GM19238 (cell line): Measurements from ENCODE around the gene DIAPH3.

Experiments
- DNase-seq: peaks from one replicate; pipeline ENCODE4 v3.0.0; 2011; ENCODE audit warnings: low spot score; ENCODE audit not compliant: insufficient read length

The DIAPH3 gene

GRCh38 chr13:59873856-59874255 is 289.9 kb downstream of the DIAPH3 start:
- no peak for DNase-seq

DNA sequence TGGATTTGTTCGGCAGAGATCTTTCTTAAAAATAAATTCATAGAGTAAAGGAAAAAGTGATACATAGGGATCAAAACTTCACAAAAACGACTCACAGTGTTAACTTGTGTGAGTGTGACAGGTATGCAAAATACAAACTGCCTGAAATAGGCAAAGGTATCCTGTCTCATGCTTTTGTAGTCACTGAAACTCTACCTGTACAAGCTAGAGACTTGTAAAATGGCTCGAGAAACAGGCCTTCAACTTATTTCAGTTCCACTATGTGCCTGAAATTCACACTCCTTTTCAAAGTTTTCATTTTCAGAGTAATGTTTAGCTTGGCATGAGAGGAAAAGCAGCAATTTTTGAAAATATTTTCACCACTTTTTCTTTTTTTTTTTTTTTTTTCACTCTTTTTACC is 290.4 kb downstream of the DIAPH3 start:
- no peak for DNase-seq

- no peak for DNase-seq
Observed at GRCh38 chr13:59867867-59868266, 295.9 kb downstream of the DIAPH3 start.

- DNase-seq: no peak
Observed at GRCh38 chr13:59865398-59865797, 298.3 kb downstream of the DIAPH3 start.

- no peak for DNase-seq
Observed at GRCh38 chr13:59863621-59864020, 300.1 kb downstream of the DIAPH3 start.

DNA sequence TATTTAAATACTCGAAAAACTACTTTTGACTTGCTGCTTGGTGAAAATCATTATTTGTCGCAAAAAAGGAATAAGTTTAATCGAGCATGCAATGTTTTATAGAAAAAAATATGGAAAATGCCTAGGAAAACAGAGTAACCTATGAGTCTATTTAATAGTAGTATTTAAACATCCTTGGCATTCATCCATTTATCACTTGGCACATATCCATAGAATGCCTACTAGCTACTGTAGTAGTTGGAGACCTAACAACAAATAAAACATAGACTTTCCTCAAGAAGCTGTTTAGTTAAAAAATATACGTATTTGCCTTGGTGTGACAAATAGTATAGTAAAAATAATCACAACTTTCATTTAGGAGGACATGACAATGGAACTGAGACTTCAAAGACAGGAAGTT is 302.1 kb downstream of the DIAPH3 start:
- no peak for DNase-seq

DNA sequence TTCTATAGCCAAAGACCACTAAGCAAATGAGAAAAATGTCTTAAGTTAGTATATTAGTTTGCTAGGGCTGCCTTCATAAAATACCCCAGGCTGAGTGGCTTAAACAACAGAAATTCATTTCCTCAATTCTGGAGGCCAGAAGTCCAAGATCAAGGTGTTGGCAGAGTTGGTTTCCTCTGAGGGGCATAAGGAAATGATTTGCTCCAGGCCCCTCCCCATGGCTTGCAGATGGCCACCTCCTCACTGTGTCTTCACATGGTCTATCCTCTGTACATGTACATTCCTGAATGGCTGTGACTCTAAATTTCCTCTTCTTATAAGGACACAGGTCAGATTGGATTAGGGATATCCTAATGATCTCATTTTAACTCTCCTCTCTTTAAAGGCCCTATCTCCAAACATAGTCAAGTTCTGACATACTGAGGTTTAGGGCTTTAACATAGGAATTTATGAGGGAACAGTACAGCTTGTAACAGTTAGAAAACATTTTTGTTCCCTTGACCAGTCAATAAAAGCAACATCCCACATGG is 307.4 kb downstream of the DIAPH3 start:
- no peak for DNase-seq

GRCh38 chr13:59846845-59847620 is 316.7 kb downstream of the DIAPH3 start:
- DNase-seq: no peak

- no peak for DNase-seq
Observed at GRCh38 chr13:59843040-59843439, 320.7 kb downstream of the DIAPH3 start.

- no peak for DNase-seq
Observed at GRCh38 chr13:59842507-59842906, 321.2 kb downstream of the DIAPH3 start.

- no peak for DNase-seq
Observed at GRCh38 chr13:59839186-59839585, 324.5 kb downstream of the DIAPH3 start.

- no peak for DNase-seq
Observed at GRCh38 chr13:59837101-59837500, 326.6 kb downstream of the DIAPH3 start.

DNA sequence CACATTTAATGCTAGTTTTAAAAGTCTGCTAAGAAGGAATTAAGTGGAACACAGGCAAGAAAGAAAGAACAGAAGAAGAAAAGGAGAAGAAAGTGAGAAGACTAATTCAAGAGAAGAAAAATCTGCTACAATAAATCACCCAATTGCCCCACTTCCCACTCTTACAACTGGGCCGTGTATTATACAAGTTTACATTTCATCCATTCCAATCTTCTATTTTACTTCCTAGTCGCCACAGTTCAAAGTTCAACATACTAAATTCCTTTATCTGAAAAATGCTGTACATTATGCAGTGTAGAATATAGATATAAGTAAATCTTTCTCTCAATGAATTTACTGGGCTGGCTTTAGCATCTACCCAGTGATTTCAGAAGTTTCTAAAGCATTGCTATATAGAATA is 328.2 kb downstream of the DIAPH3 start:
- DNase-seq: no peak

GRCh38 chr13:59834801-59835200 is 328.9 kb downstream of the DIAPH3 start:
- no peak for DNase-seq

DNA sequence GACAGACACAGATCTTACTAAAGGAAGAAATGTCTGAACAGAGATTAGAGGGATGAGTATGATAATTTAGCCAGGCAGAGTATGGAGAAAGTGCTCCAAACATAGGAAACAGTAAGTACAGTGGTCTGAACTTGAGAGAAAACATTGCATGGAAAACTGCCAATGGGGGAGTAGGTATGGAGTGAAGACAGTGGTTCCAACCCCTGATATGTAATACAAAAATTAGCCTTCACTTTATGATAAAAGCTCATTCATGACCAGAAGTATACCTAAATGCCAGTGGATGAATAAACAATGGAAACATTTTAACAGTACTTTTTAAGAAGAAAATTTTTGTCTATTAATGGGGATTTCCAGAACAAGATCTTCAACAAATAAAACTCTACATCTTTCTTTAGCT is 334.0 kb downstream of the DIAPH3 start:
- no peak for DNase-seq

- no peak for DNase-seq
Observed at GRCh38 chr13:59823486-59823885, 340.2 kb downstream of the DIAPH3 start.

- no peak for DNase-seq
Observed at GRCh38 chr13:59809564-59809963, 354.2 kb downstream of the DIAPH3 start.

- no peak for DNase-seq
Observed at GRCh38 chr13:59806801-59807200, 356.9 kb downstream of the DIAPH3 start.

- no peak for DNase-seq
Observed at GRCh38 chr13:59801107-59801880, 362.4 kb downstream of the DIAPH3 start.

DNA sequence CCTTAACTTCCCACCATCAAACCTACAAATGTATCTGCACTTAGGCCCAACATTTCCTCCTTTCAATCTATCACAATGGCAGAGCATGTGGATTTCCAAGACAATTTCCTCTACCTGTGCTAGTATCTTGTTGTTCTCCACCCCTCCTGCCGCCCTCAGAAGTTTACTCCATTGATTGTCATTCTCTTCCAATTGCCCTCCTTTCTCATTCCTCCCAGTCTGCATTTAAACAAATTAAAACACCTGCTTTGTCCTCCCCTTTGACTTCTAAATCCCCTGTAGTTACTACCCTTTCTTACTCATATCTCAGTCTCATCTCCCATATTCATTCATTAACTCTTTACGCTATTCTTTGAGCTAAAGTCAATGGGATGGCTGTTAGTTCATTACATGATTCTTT is 370.6 kb downstream of the DIAPH3 start:
- DNase-seq: no peak

DNA sequence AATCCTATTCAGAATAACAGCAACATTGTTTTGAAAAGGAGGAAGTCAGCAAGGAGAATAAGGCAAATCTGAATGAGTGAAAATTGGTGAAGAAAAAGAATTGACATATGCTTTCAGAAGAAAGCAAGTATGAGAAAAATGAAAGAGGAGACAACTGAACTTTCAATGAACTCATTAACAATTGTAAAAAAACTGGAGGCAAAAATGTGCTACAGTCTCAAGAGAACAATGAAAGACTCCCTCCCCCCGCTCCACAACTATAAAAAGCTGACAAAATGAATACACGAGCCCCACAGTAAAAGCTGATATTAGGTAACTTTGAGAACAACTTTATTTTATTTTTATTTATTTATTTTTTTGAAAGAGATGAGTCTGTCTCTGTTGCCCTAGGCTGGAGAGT is 373.1 kb downstream of the DIAPH3 start:
- DNase-seq: no peak

DNA sequence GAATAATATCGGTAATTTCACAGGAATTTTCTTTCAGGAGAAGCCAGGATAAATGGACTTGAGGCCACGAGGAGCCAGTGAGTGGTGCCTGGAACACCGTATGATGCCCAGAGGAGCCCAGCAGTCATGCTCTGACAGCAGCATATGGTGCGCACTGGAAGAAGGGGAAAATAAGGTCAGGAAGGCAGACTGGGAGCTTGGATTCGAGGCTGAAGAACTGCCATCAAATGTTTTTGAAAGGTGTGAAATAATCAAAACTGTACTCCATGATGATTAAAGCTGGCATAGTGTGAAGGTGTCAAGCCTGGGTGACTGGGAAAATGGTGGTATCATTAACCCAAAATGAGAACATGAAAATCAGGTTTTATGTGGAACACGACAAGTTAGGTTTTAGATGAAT is 374.2 kb downstream of the DIAPH3 start:
- no peak for DNase-seq

DNA sequence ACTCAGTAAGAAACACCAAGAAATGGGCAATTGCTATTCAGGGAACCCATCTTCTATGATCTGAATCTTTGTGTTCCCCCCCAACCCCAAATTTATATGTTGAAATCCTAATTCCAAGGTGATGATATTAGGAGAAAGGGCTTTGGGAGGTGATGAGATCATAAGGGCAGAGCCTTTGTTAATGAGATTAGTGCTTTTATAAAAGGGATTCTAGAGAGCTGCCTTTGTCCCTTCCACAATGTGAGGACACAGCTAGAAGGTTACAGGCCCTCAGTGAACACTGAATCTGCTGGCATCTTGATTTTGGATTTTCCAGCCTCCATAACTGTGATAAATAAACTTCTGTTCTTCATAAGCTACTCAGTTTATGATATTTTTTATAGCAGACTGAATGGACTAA is 376.0 kb downstream of the DIAPH3 start:
- DNase-seq: no peak
